ENCODE data around the gene ZFHX3. TPM values are rescaled to one million over a fixed set of nuclear protein-coding genes. Genes with fewer than 3 reads are reported as not detected.

The ZFHX3 gene
- total and polyA plus RNA-seq, 9 of the 15 experiments (the other 6 are each of a cell fraction or from before 2014, with no cell fraction given): 0.01 to 0.23 (median 0.06) TPM; not detected in 4

GRCh38 chr16:73016488-73016830 lies 31.5 kb downstream of the ZFHX3 start:
- peaks cover 4 to 19% of the 10 kb centered on the region in 2 experiments; a peak in 3 of 5 replicates for H3K27me3 ChIP-seq (ENCODE audit: control insufficient read depth in 2 of 2, insufficient read depth in 2 of 2, low read length in 2 of 2)
- no peaks in the 10 kb centered on the region for H3K4me1 ChIP-seq (replicated peaks in 1 of 2; ENCODE audit: control insufficient read depth in 2 of 2, insufficient read depth in 2 of 2, low read length in 2 of 2)
- CTCF ChIA-PET (ENCODE audit: low intra/inter-chr PET ratio): no interaction called here
- H3K9me1 ChIP-seq (ENCODE audit: control insufficient read depth, insufficient read depth, low read length): no peaks in the 10 kb centered on the region
- no peak overlapping the region for H3K9ac ChIP-seq (ENCODE audit: insufficient read depth in 1 of 2, low read depth in 2 of 2, low read length in 2 of 2)
- no peak overlapping the region for H3K27ac ChIP-seq (ENCODE audit: extremely low read depth, low read depth, low read length)
- FAIRE-seq (no peak), DNase-seq (ENCODE audit: extremely low read depth in 1 of 4, low spot score in 3 of 4) (no peak), ATAC-seq (no peak)
- WGBS (ENCODE audit: insufficient coverage, low coverage, missing lambda C conversion rate): 5% methylated on average over 2 of the region's 2 CpGs
- H4K20me1 ChIP-seq (replicated peaks; ENCODE audit: control insufficient read depth, insufficient read depth, low read length): no peaks in the 10 kb centered on the region
- intact Hi-C loops (cut with micrococcal nuclease): no loop called here
- TF ChIP-seq ZNF384 (IDR thresholded peaks at IDR 0.05; ENCODE audit: low read depth, low read length) (no peak), GATAD2A (IDR thresholded peaks at IDR 0.05) (no peak), POLR3G (IDR thresholded peaks at IDR 0.05; ENCODE audit: extremely low read depth, insufficient read length, insufficient replicate concordance) (no peak), CLOCK (CRISPR knock-in tag; IDR thresholded peaks at IDR 0.05; ENCODE audit: borderline replicate concordance) (no peak), PHF20 (IDR thresholded peaks at IDR 0.05; ENCODE audit: partially characterized antibody) (no peak), HMG20B (CRISPR knock-in tag; IDR thresholded peaks at IDR 0.05) (no peak)
- no peak overlapping the region for H3K4me2 ChIP-seq (ENCODE audit: insufficient read depth, low read length)
- H3K9me3 ChIP-seq (replicated peaks; ENCODE audit: control insufficient read depth, insufficient read depth, low read depth, low read length): no peaks in the 10 kb centered on the region
- in situ Hi-C loops (cut with MboI): no loop called here
- no peak overlapping the region for H2AFZ ChIP-seq (ENCODE audit: low read depth, low read length)
- no peaks in the 10 kb centered on the region for H3K36me3 ChIP-seq (ENCODE audit: control insufficient read depth, insufficient read depth, low read length)
- no peak overlapping the region for H3K4me3 ChIP-seq
- no TSS peak for BruUV-seq (replicated peaks)
- no peaks in the 10 kb centered on the region for H3K79me2 ChIP-seq (ENCODE audit: control insufficient read depth, insufficient read depth, low read length)
- POLR2A ChIA-PET: interaction anchor here (0.8 kb wide), 1 partner anchor 1091 kb away, joined by 4 read pairs; no protein-coding TSS in a partner anchor

Measured in K562 (cell line).